Measurements from ENCODE around the gene ZNF148.

DNA sequence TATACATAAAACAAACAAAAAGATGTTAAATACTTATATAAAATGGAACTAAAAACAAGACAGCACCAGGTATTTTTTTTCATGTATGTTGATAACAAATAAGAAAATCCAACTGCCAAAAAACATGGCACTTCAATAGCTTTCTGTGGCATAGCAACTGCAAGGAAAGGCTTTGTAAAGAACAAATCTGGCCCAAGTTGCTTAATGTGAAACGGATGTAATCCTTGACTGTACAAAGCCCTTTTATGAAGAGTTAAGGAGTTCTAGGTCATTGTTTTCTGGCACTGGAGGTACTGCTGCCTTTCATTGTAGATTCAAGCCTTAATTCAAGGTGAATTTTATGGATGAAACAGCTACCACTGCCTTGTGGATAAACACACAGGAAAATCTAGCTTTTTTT lies 93.7 kb downstream of the ZNF148 start:
- TF ChIP-seq, protein P1, sequence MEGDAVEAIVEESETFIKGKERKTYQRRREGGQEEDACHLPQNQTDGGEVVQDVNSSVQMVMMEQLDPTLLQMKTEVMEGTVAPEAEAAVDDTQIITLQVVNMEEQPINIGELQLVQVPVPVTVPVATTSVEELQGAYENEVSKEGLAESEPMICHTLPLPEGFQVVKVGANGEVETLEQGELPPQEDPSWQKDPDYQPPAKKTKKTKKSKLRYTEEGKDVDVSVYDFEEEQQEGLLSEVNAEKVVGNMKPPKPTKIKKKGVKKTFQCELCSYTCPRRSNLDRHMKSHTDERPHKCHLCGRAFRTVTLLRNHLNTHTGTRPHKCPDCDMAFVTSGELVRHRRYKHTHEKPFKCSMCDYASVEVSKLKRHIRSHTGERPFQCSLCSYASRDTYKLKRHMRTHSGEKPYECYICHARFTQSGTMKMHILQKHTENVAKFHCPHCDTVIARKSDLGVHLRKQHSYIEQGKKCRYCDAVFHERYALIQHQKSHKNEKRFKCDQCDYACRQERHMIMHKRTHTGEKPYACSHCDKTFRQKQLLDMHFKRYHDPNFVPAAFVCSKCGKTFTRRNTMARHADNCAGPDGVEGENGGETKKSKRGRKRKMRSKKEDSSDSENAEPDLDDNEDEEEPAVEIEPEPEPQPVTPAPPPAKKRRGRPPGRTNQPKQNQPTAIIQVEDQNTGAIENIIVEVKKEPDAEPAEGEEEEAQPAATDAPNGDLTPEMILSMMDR (IDR thresholded peaks at IDR 0.05): no peak
- no peak for TF ChIP-seq POLR2A (IDR thresholded peaks at IDR 0.05)
